Nephron (organoid): ENCODE results near the gene PDE4B.

Source experiments
- H3K27ac Mint-ChIP-seq, 3 experiments: 2 replicates each; pipeline ENCODE4 v1.8.0; 2020; ENCODE audit warnings: mixed read lengths in 3 of 3, mild to moderate bottlenecking in 2 of 3, moderate library complexity in 1 of 3
- H3K27me3 Mint-ChIP-seq: 2 replicates; pipeline ENCODE4 v1.8.0; 2021; ENCODE audit warnings: low read depth, mild to moderate bottlenecking, moderate library complexity, mixed read lengths
- H3K36me3 Mint-ChIP-seq: 2 replicates; pipeline ENCODE4 v1.8.0; 2020; ENCODE audit warnings: low read depth, mixed read lengths
- H3K4me1 Mint-ChIP-seq: 2 replicates; pipeline ENCODE4 v1.8.0; 2020; ENCODE audit warnings: mixed read lengths
- H3K4me3 Mint-ChIP-seq, 3 experiments: 2 replicates each; pipeline ENCODE4 v1.8.0; 2020; ENCODE audit warnings: mild to moderate bottlenecking in 3 of 3, mixed read lengths in 3 of 3, moderate library complexity in 2 of 3
- H3K9me3 Mint-ChIP-seq: 2 replicates; pipeline ENCODE4 v1.8.0; 2020; ENCODE audit warnings: mixed read lengths
- TF ChIP-seq, protein P1 (sequence below), 3 experiments: fragments of 200-600 bp; sonication (generic); IDR thresholded peaks; one replicate each; pipeline ENCODE4 v1.5.0; 2021; ENCODE audit warnings: antibody characterized with exemption in 3 of 3; ENCODE audit not compliant: unreplicated experiment in 3 of 3

Gene PDE4B

DNA sequence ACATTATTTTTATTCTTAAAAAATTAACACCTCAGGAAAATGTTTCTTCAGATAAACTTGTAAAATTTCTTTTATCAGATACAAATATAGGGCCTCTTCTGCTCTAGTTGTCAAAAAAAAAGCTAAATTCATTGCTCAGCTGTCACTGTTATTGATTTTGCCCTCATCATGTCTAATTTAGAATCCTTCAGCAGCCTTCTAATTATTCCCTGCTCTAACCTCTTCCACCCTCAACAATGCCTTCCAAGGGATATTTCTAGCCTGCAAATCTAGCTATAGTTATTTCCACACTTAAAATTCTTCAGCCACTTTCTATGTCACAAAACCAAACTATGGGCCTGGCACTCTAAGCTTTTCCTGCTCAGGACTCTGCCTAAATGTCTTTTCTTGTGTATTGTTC, 25.2 kb downstream of the PDE4B start:
- Mint-ChIP-seq H3K4me1 (no peaks in the 10 kb centered on the region), H3K27ac (no peak overlapping the region), H3K36me3 (no peaks in the 10 kb centered on the region), H3K4me3 (no peak overlapping the region), H3K27me3 (no peaks in the 10 kb centered on the region), H3K9me3 (no peaks in the 10 kb centered on the region)
- TF ChIP-seq, protein P1, sequence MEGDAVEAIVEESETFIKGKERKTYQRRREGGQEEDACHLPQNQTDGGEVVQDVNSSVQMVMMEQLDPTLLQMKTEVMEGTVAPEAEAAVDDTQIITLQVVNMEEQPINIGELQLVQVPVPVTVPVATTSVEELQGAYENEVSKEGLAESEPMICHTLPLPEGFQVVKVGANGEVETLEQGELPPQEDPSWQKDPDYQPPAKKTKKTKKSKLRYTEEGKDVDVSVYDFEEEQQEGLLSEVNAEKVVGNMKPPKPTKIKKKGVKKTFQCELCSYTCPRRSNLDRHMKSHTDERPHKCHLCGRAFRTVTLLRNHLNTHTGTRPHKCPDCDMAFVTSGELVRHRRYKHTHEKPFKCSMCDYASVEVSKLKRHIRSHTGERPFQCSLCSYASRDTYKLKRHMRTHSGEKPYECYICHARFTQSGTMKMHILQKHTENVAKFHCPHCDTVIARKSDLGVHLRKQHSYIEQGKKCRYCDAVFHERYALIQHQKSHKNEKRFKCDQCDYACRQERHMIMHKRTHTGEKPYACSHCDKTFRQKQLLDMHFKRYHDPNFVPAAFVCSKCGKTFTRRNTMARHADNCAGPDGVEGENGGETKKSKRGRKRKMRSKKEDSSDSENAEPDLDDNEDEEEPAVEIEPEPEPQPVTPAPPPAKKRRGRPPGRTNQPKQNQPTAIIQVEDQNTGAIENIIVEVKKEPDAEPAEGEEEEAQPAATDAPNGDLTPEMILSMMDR (IDR thresholded peaks at IDR 0.05; ENCODE audit: unreplicated experiment in 3 of 3): no peak

DNA sequence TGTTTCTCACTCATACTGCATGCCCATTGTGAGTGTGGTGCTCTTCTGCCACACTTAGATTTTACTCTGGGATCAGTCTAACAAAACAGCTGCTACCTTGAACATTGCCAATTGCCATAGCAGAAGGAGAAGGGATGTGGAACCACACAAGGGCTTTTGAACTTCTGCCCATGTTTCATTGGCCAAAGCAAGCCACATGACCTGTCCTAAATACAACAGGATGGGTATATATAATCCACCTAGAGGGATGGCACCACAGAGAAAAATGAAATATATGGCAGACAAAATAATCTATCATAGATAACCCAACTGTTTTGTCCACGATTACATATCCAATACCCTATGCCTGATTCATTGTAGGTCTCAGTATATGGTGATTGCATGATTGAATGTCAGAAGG, 26.3 kb downstream of the PDE4B start:
- no peak overlapping the region for H3K4me3 Mint-ChIP-seq
- H3K4me1 Mint-ChIP-seq: no peaks in the 10 kb centered on the region
- no peaks in the 10 kb centered on the region for H3K9me3 Mint-ChIP-seq
- no peaks in the 10 kb centered on the region for H3K36me3 Mint-ChIP-seq
- H3K27ac Mint-ChIP-seq: no peak overlapping the region
- no peaks in the 10 kb centered on the region for H3K27me3 Mint-ChIP-seq
- TF ChIP-seq, protein P1 (IDR thresholded peaks at IDR 0.05; ENCODE audit: unreplicated experiment in 3 of 3): no peak

DNA sequence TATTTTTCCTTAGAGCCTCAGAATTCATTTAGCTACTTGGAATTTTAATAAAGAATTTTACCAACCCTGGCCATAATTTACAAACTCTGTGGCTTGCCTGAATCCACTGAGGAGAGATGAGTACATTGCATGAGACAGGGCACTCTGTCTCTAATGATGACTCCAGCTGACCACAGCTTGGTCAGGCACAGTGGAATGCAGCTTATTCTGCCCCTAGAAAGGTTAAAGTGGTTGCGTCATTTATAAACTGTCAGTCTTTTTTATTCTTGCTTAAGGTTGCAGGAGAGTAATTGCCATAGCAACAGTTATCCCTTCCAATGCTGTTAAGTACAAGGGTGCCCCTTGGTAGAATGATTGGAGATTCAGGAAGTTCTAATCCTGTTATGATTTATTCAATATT, 28.3 kb downstream of the PDE4B start:
- Mint-ChIP-seq H3K4me1 (no peaks in the 10 kb centered on the region), H3K4me3 (no peak overlapping the region), H3K36me3 (no peaks in the 10 kb centered on the region), H3K27ac (no peak overlapping the region), H3K27me3 (no peaks in the 10 kb centered on the region), H3K9me3 (no peaks in the 10 kb centered on the region)
- TF ChIP-seq, protein P1 (IDR thresholded peaks at IDR 0.05; ENCODE audit: unreplicated experiment in 3 of 3): no peak

DNA sequence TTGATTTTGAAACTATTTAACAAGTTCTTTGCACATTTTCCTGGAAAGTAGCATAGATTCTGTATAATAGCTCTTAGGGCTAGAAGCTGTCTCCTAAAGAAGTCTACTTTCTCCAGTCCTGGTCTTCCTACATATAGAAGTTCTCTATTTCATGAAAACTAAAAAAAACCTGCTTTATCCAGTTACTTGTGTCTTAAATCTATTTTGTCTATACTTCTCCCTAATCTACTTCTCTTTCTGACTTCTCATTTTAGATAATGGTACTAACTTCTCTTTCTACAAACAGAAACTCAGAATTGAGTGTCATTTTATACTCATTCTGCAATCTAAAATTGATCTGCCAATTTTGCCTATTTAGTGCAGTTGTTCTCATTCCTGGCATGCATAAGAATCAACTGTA, 28.7 kb downstream of the PDE4B start:
- no peaks in the 10 kb centered on the region for H3K9me3 Mint-ChIP-seq

DNA sequence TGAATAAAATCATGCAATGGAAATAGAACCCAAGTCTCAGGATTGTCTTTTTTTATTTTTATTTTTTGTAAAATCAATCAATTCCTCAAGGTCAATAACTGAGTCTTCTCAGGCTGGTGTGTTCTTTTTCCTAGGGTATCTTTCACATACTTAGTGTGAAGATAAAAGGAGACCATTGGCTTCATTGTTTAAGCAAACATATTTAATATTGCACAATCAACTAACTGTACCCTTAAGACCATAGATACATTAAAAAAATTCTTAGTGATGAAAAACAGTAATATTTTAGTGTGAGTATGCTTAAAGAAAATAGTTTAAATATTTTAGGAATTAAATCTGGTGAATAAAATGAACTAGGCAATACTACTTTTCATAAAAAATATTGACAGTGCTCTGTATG, 31.4 kb downstream of the PDE4B start:
- H3K36me3 Mint-ChIP-seq: no peaks in the 10 kb centered on the region
- TF ChIP-seq, protein P1 (IDR thresholded peaks at IDR 0.05; ENCODE audit: unreplicated experiment in 3 of 3): no peak
- H3K27me3 Mint-ChIP-seq: no peaks in the 10 kb centered on the region
- H3K4me1 Mint-ChIP-seq: no peaks in the 10 kb centered on the region
- H3K9me3 Mint-ChIP-seq: no peaks in the 10 kb centered on the region
- no peak overlapping the region for H3K4me3 Mint-ChIP-seq
- H3K27ac Mint-ChIP-seq: no peak overlapping the region

More for the DNA sequence above, 28.7 kb downstream of the PDE4B start:
- Mint-ChIP-seq H3K36me3 (no peaks in the 10 kb centered on the region), H3K4me3 (no peak overlapping the region), H3K27ac (no peak overlapping the region), H3K4me1 (no peaks in the 10 kb centered on the region), H3K27me3 (no peaks in the 10 kb centered on the region)
- TF ChIP-seq, protein P1 (IDR thresholded peaks at IDR 0.05; ENCODE audit: unreplicated experiment in 3 of 3): no peak

DNA sequence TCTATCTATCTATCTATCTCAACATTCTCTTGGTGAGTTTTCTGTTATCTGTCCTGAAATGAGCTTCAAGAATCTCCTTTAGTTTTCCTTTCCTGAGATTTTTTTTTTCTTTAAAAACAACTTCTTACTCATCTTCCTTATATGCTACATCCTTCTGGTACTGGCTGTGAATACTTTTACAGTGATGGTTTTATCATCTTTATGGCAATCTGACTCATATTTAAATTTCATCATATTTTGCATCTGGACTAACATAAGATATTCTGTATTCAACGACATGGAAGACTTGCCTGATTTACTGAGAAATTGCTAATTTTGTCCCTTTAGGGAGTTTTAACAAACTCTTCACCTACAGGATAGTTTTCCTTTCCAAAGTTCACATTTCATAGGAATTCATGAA, 33.0 kb downstream of the PDE4B start:
- H3K4me3 Mint-ChIP-seq: no peak overlapping the region
- no peak overlapping the region for H3K27ac Mint-ChIP-seq
- no peaks in the 10 kb centered on the region for H3K4me1 Mint-ChIP-seq
- H3K36me3 Mint-ChIP-seq: no peaks in the 10 kb centered on the region
- H3K9me3 Mint-ChIP-seq: no peaks in the 10 kb centered on the region
- TF ChIP-seq, protein P1 (IDR thresholded peaks at IDR 0.05; ENCODE audit: unreplicated experiment in 3 of 3): no peak
- no peaks in the 10 kb centered on the region for H3K27me3 Mint-ChIP-seq
